GM10266 (cell line): ENCODE results near the gene CADM1.

ENCODE experiments used
- DNase-seq: peaks from one replicate; pipeline ENCODE4 v3.0.0; 2012; ENCODE audit errors: extremely low spot score
- CTCF ChIP-seq: IDR thresholded peaks from 2 replicates; pipeline ENCODE4 v1.5.1; 2012; ENCODE audit warnings: mild to moderate bottlenecking, low read depth; ENCODE audit not compliant: control insufficient read depth, insufficient read depth; ENCODE audit errors: missing control alignments

CADM1 gene

GRCh38 chr11:115166820-115167219, 337.4 kb downstream of the CADM1 start:
- DNase-seq, result no peak
- no peak for TF ChIP-seq CTCF

- DNase-seq, result no peak
- no peak for TF ChIP-seq CTCF
Observed at GRCh38 chr11:115164774-115165173, 339.4 kb downstream of the CADM1 start.

GRCh38 chr11:115162919-115163318, 341.3 kb downstream of the CADM1 start:
- DNase-seq, result no peak
- TF ChIP-seq CTCF, result no peak

- DNase-seq, result no peak
- TF ChIP-seq CTCF, result no peak
Observed at GRCh38 chr11:115161876-115162275, 342.3 kb downstream of the CADM1 start.

GRCh38 chr11:115159207-115159606, 345.0 kb downstream of the CADM1 start:
- no peak for TF ChIP-seq CTCF
- DNase-seq, result no peak

GRCh38 chr11:115158053-115158452, 346.2 kb downstream of the CADM1 start:
- TF ChIP-seq CTCF, result no peak
- no peak for DNase-seq

GRCh38 chr11:115157247-115157646, 347.0 kb downstream of the CADM1 start:
- no peak for TF ChIP-seq CTCF
- no peak for DNase-seq

GRCh38 chr11:115155978-115156377, 348.2 kb downstream of the CADM1 start:
- no peak for DNase-seq
- TF ChIP-seq CTCF, result no peak
